ENCODE data around the gene CIART.
"Not testable (repeated sequence)": the region's sequence is repeated elsewhere in the genome, so short reads cannot be mapped to it uniquely, and the experiment has no call there.

Gene CIART

GRCh38 chr1:150311762-150312161 is 29.4 kb downstream of the CIART start:
- no peak for DNase-seq

DNA sequence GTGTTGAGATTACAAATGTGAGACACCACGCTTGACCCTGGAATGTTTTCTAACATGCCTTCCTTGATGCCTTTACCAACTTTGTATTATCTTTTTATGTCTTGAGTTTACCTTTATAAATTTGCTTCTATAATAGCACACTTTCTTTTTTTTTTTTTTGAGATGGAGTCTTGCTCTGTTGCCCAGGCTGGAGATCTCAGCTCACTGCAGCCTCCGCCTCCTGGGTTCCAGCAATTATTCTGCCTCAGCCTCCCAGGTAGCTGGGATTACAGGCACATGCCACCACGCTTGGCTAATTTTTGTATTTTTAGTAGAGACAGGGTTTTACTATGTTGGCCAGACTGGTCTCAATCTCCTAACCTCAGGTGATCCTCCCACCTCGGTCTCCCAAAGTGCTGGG is 32.3 kb downstream of the CIART start:
- not testable (repeated sequence) for DNase-seq

- no peak for DNase-seq
Measured at GRCh38 chr1:150320667-150320978, 38.3 kb downstream of the CIART start.

- DNase-seq: peak; percentile 28
Measured at GRCh38 chr1:150321826-150322166, 39.4 kb downstream of the CIART start.

GRCh38 chr1:150322310-150322709 is 40.0 kb downstream of the CIART start:
- DNase-seq: peak; percentile 11

DNA sequence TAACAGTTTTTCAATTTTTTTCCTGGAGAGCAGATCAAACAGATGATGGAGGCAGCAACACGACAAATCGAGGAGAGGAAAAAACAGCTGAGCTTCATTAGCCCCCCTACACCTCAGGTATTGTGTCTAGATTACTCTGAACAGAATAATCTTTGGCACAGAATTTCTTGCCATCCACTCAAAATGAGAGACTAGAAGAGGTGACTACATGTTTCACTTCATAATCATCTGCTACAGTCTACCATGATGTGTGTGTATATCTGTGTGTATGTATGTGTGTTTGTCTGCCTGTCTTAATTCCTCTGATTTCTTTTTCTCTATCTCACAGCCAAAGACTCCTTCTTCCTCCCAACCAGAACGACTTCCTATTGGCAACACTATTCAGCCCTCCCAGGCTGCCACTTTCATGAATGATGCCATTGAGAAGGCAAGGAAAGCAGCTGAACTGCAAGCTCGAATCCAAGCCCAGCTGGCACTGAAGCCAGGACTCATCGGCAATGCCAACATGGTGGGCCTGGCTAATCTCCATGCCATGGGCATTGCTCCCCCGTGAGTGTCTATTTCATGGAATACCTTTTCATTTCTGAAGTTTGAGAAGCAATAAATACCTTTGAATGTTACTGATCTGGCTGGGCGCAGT is 50.4 kb downstream of the CIART start:
- no peak for DNase-seq

Measured in CD4-positive, alpha-beta T cell treated with Interleukin-21 for 1 hour (primary cell).